Mesendoderm (in vitro differentiated cells): ENCODE results near the gene ALMS1.
"Not testable (repeated sequence)": the region's sequence is repeated elsewhere in the genome, so short reads cannot be mapped to it uniquely, and the experiment has no call there.

Experiments used
- DNase-seq: peaks from one replicate; pipeline ENCODE4 v3.0.0; 2013
- H2AK5ac ChIP-seq: 2 replicates; pipeline ENCODE4 v1.6.1; 2013; ENCODE audit warnings: low read length, inconsistent platforms
- H2BK120ac ChIP-seq: 2 replicates; pipeline ENCODE4 v1.6.1; 2013; ENCODE audit warnings: low read depth, mild to moderate bottlenecking, low read length, moderate library complexity, mixed read lengths
- H2BK15ac ChIP-seq: replicated peaks from 2 replicates; pipeline ENCODE4 v1.6.1; 2013; ENCODE audit warnings: low read depth, mild to moderate bottlenecking, moderate library complexity
- H2BK5ac ChIP-seq: 2 replicates; pipeline ENCODE4 v1.6.1; 2013; ENCODE audit warnings: low read length, inconsistent platforms
- H3K18ac ChIP-seq: 2 replicates; pipeline ENCODE4 v1.6.1; 2013; ENCODE audit warnings: mild to moderate bottlenecking, low read length, mixed read lengths
- H3K23ac ChIP-seq: one replicate; pipeline ENCODE4 v1.6.1; 2013; ENCODE audit warnings: low read length
- H3K27ac ChIP-seq: 2 replicates; pipeline ENCODE4 v1.5.1; 2013; ENCODE audit warnings: low read depth, mild to moderate bottlenecking, inconsistent platforms, low read length, moderate library complexity
- H3K27me3 ChIP-seq: 2 replicates; pipeline ENCODE4 v1.6.1; 2013; ENCODE audit warnings: low read length, control low read depth, mild to moderate bottlenecking, inconsistent platforms; ENCODE audit not compliant: insufficient read depth, poor library complexity
- H3K36me3 ChIP-seq: 2 replicates; pipeline ENCODE4 v1.6.1; 2013; ENCODE audit warnings: low read length, inconsistent platforms; ENCODE audit not compliant: control insufficient read depth, insufficient read depth
- H3K4ac ChIP-seq: one replicate; pipeline ENCODE4 v1.6.1; 2013; ENCODE audit warnings: low read depth, mild to moderate bottlenecking, low read length, moderate library complexity
- H3K4me1 ChIP-seq: 2 replicates; pipeline ENCODE4 v1.6.1; 2013; ENCODE audit warnings: low read depth, low read length, inconsistent platforms; ENCODE audit not compliant: control insufficient read depth
- H3K4me2 ChIP-seq: 2 replicates; pipeline ENCODE4 v1.6.1; 2013; ENCODE audit warnings: low read length
- H3K4me3 ChIP-seq: 2 replicates; pipeline ENCODE4 v1.5.1; 2013; ENCODE audit warnings: mild to moderate bottlenecking, low read length
- H3K56ac ChIP-seq: one replicate; pipeline ENCODE4 v1.6.1; 2013; ENCODE audit warnings: low read length
- H3K79me1 ChIP-seq: 2 replicates; pipeline ENCODE4 v1.6.1; 2013; ENCODE audit warnings: low read length, inconsistent platforms
- H3K79me2 ChIP-seq: 2 replicates; pipeline ENCODE4 v1.6.1; 2013; ENCODE audit warnings: mild to moderate bottlenecking, low read length; ENCODE audit not compliant: control insufficient read depth, insufficient read depth
- H3K9ac ChIP-seq: 2 replicates; pipeline ENCODE4 v1.6.1; 2013; ENCODE audit warnings: low read length, inconsistent platforms
- H4K5ac ChIP-seq: one replicate; pipeline ENCODE4 v1.6.1; 2013; ENCODE audit warnings: low read length
- H4K8ac ChIP-seq: one replicate; pipeline ENCODE4 v1.6.1; 2013; ENCODE audit warnings: low read depth, mild to moderate bottlenecking, control low read depth, low read length, moderate library complexity
- WGBS: extraction: QIAGEN DNeasy Blood & Tissue Kit; methylation state at CpG from one replicate; pipeline ENCODE4 v1.1.7; 2013; ENCODE audit warnings: low lambda C conversion rate, missing lambda C conversion rate; ENCODE audit not compliant: insufficient coverage; ENCODE audit errors: extremely low coverage; 5-methylcytosine and 5-hydroxymethylcytosine counted together

ALMS1 gene

DNA sequence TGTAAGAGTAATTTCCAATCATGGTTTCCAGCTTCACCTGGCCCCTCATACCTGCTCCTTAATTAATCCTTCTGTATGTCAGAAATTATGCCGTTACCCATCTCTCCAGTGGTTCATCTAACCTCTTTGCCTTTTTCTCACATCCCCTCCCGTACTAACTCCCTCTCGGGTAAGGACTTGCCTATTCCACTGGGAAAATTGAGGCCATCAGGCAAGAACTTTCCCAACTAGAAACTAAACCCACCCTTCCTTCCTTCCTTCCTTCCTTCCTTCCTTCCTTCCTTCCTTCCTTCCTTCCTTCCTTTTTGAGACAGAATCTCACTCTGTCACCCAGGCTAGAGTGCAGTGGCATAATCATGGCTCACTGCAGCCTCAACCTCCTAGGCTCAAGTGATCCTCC lies 40.9 kb upstream of the ALMS1 start:
- not testable (repeated sequence) for H4K5ac ChIP-seq, H3K56ac ChIP-seq, H3K4me3 ChIP-seq, DNase-seq, H2BK5ac ChIP-seq, H3K4me1 ChIP-seq, H3K9ac ChIP-seq, H2AK5ac ChIP-seq, H3K4ac ChIP-seq, H3K27ac ChIP-seq, H3K4me2 ChIP-seq, H3K18ac ChIP-seq, H3K79me1 ChIP-seq, H3K27me3 ChIP-seq, H2BK120ac ChIP-seq, H3K36me3 ChIP-seq, H3K23ac ChIP-seq, H3K79me2 ChIP-seq, H4K8ac ChIP-seq, H2BK15ac ChIP-seq
- no CpG with 5 or more reads among the region's 3 CpGs for WGBS

GRCh38 chr2:73350035-73350691 lies 35.5 kb upstream of the ALMS1 start:
- no CpG with 5 or more reads among the region's 4 CpGs for WGBS

DNA sequence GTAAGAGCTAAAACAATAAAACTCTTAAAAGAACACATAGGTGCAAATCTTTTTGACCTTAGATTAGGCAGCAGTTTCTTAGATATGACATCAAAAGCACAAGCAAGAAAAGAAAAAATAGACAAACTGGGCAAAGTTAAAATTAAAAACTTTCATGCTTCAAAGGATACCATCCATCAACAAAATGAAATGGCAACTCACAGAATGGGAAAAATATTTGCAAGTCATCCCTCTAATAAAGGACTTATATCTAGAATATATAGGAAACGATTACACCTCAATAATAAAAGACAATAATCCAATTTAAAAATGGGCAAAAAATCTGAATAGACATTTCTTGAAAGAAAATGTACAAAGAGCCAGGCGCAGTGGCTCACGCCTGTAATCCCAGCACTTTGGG lies 29.5 kb upstream of the ALMS1 start:
- Histone ChIP-seq H3K79me2 (no peaks in the 10 kb centered on the region), H3K4ac (no peak overlapping the region), H3K4me1 (no peaks in the 10 kb centered on the region), H3K4me3 (no peak overlapping the region), H4K5ac (no peak overlapping the region), H2AK5ac (no peak overlapping the region), H2BK120ac (no peak overlapping the region), H2BK15ac (no peak overlapping the region), H3K56ac (no peak overlapping the region), H3K9ac (no peak overlapping the region), H3K79me1 (no peaks in the 10 kb centered on the region), H4K8ac (no peak overlapping the region), H3K18ac (no peak overlapping the region), H3K23ac (no peak overlapping the region), H3K36me3 (no peaks in the 10 kb centered on the region), H3K4me2 (no peak overlapping the region), H3K27ac (no peak overlapping the region), H3K27me3 (no peaks in the 10 kb centered on the region), H2BK5ac (no peak overlapping the region)
- no CpG with 5 or more reads among the region's 3 CpGs for WGBS
- DNase-seq: no peak

More at GRCh38 chr2:73350035-73350691, 35.5 kb upstream of the ALMS1 start:
- Histone ChIP-seq H3K4ac (no peak overlapping the region), H2AK5ac (no peak overlapping the region), H2BK5ac (no peak overlapping the region), H3K27ac (no peak overlapping the region), H3K36me3 (no peaks in the 10 kb centered on the region), H3K9ac (no peak overlapping the region), H3K4me3 (no peak overlapping the region), H3K4me2 (no peak overlapping the region), H3K79me2 (no peaks in the 10 kb centered on the region), H4K8ac (no peak overlapping the region), H4K5ac (no peak overlapping the region), H2BK15ac (no peak overlapping the region), H3K79me1 (no peaks in the 10 kb centered on the region), H2BK120ac (no peak overlapping the region), H3K18ac (no peak overlapping the region), H3K23ac (no peak overlapping the region), H3K27me3 (no peaks in the 10 kb centered on the region), H3K56ac (no peak overlapping the region), H3K4me1 (no peaks in the 10 kb centered on the region)
- no peak for DNase-seq

- Histone ChIP-seq H3K23ac (no peak overlapping the region), H3K79me2 (no peaks in the 10 kb centered on the region), H4K8ac (no peak overlapping the region), H3K56ac (no peak overlapping the region), H2BK15ac (no peak overlapping the region), H3K4me1 (no peaks in the 10 kb centered on the region), H3K18ac (no peak overlapping the region), H3K4ac (no peak overlapping the region), H2AK5ac (no peak overlapping the region), H3K9ac (no peak overlapping the region), H3K36me3 (no peaks in the 10 kb centered on the region), H3K4me2 (no peak overlapping the region), H3K27me3 (no peaks in the 10 kb centered on the region), H4K5ac (no peak overlapping the region), H2BK120ac (no peak overlapping the region), H3K27ac (no peak overlapping the region), H3K4me3 (no peak overlapping the region), H2BK5ac (no peak overlapping the region), H3K79me1 (no peaks in the 10 kb centered on the region)
- no peak for DNase-seq
- WGBS: no CpG with 5 or more reads among the region's 2 CpGs
Measured at GRCh38 chr2:73359915-73360697, 25.5 kb upstream of the ALMS1 start.

GRCh38 chr2:73366060-73366459 lies 19.6 kb upstream of the ALMS1 start:
- no CpG with 5 or more reads among the region's 1 CpG for WGBS
- H3K4me3 ChIP-seq: no peak overlapping the region

More at GRCh38 chr2:73366060-73366459, 19.6 kb upstream of the ALMS1 start:
- no peaks in the 10 kb centered on the region for H3K79me2 ChIP-seq
- no peak overlapping the region for H3K9ac ChIP-seq
- H3K36me3 ChIP-seq: no peaks in the 10 kb centered on the region
- H3K23ac ChIP-seq: no peak overlapping the region
- no peak overlapping the region for H3K4ac ChIP-seq
- H4K5ac ChIP-seq: no peak overlapping the region
- no peak overlapping the region for H3K27ac ChIP-seq
- H2BK120ac ChIP-seq: no peak overlapping the region
- no peaks in the 10 kb centered on the region for H3K27me3 ChIP-seq
- no peak overlapping the region for H3K18ac ChIP-seq
- H4K8ac ChIP-seq: no peak overlapping the region
- H2BK5ac ChIP-seq: no peak overlapping the region
- H3K56ac ChIP-seq: no peak overlapping the region
- no peak overlapping the region for H2BK15ac ChIP-seq
- DNase-seq: no peak
- no peak overlapping the region for H3K4me2 ChIP-seq
- H2AK5ac ChIP-seq: no peak overlapping the region
- no peaks in the 10 kb centered on the region for H3K4me1 ChIP-seq
- no peaks in the 10 kb centered on the region for H3K79me1 ChIP-seq
